Lower lobe of right lung (tissue), 2 donors: ENCODE data around the gene FURIN. TPM values are rescaled to one million over a fixed set of nuclear protein-coding genes. Genes with fewer than 3 reads are reported as not detected.
"Not testable (repeated sequence)": the region's sequence is repeated elsewhere in the genome, so short reads cannot be mapped to it uniquely, and the experiment has no call there.

Experiments used
- ATAC-seq, 2 donors: fragments of 200-7000 bp; cut with Tn5 transposase; one replicate each; pipeline ENCODE4 v1.9.1; 2020 to 2022; ENCODE audit warnings: mild to moderate bottlenecking in 2 of 2, moderate library complexity in 2 of 2
- DNase-seq: peaks from one replicate; pipeline ENCODE4 v3.0.0-alpha.2; 2020
- H3K27ac ChIP-seq: fragments of 200-600 bp; one replicate; pipeline ENCODE4 v1.8.0; 2022
- H3K27me3 ChIP-seq: fragments of 200-600 bp; one replicate; pipeline ENCODE4 v1.8.0; 2022; ENCODE audit warnings: low read depth
- H3K36me3 ChIP-seq: fragments of 200-600 bp; one replicate; pipeline ENCODE4 v1.8.0; 2022; ENCODE audit warnings: mild to moderate bottlenecking
- H3K4me1 ChIP-seq: fragments of 200-600 bp; one replicate; pipeline ENCODE4 v1.8.0; 2022
- H3K4me3 ChIP-seq: fragments of 200-600 bp; one replicate; pipeline ENCODE4 v1.8.0; 2022; ENCODE audit warnings: mild to moderate bottlenecking
- H3K9me3 ChIP-seq: fragments of 200-600 bp; one replicate; pipeline ENCODE4 v1.8.0; 2022
- CTCF ChIP-seq: fragments of 200-600 bp; IDR thresholded peaks from one replicate; pipeline ENCODE4 v1.8.0; 2022; ENCODE audit warnings: antibody characterized with exemption, mild to moderate bottlenecking
- intact Hi-C: fragments of 100-400 bp; cut with DNase I; formaldehyde crosslinking; loops from one replicate; pipeline ENCODE4 v1.11.0; 2022
- total RNA-seq: library from RNA; stranded (reverse); fragmentation: NEBNext Ultra II Directional; extraction: Animal tissue kit (Norgen Biotek cat#: 25700); gene quantifications from one replicate; pipeline ENCODE4 v1.2.1, GENCODE V29; 2021
- donor health status: DM: no; HTN: yes; CAD: no; lungs with severe emphysema.

Gene FURIN
- total RNA-seq, 1 donor from 2014 or later: 86.5 TPM

GRCh38 chr15:90871716-90872485, 3.5 kb downstream of the FURIN start:
- Histone ChIP-seq H3K27ac (peak overlapping the region; percentile 98), H3K27me3 (no peaks in the 10 kb centered on the region), H3K36me3 (peaks cover 19% of the 10 kb centered on the region), H3K4me3 (peak overlapping the region; percentile 81), H3K4me1 (peaks cover 61% of the 10 kb centered on the region), H3K9me3 (no peaks in the 10 kb centered on the region)
- intact Hi-C loops: no loop called here
- no peak for DNase-seq
- TF ChIP-seq CTCF: no peak
- peak; percentile 17 to 23 for ATAC-seq

- ATAC-seq (peak in 1 of 2 donors; percentile 38), DNase-seq (no peak)
- H3K4me3 ChIP-seq: peak overlapping the region; percentile 81
- TF ChIP-seq CTCF: no peak
- no peaks in the 10 kb centered on the region for H3K27me3 ChIP-seq
- peak overlapping the region; percentile 98 for H3K27ac ChIP-seq
- intact Hi-C loops: no loop called here
- H3K4me1 ChIP-seq: peaks cover 61% of the 10 kb centered on the region
- peaks cover 26% of the 10 kb centered on the region for H3K36me3 ChIP-seq
- no peaks in the 10 kb centered on the region for H3K9me3 ChIP-seq
Observed at GRCh38 chr15:90872486-90873184, 4.2 kb downstream of the FURIN start.

- no peak for DNase-seq
- Histone ChIP-seq H3K27me3 (no peaks in the 10 kb centered on the region), H3K27ac (peak overlapping the region; percentile 54), H3K4me1 (peaks cover 55% of the 10 kb centered on the region), H3K4me3 (peak overlapping the region; percentile 81), H3K9me3 (no peaks in the 10 kb centered on the region), H3K36me3 (peaks cover 35% of the 10 kb centered on the region)
- no peak for TF ChIP-seq CTCF
- intact Hi-C loops: no loop called here
- no peak for ATAC-seq
Observed at GRCh38 chr15:90873488-90873997, 5.2 kb downstream of the FURIN start.

- Histone ChIP-seq H3K4me1 (peaks cover 49% of the 10 kb centered on the region), H3K36me3 (peaks cover 41% of the 10 kb centered on the region), H3K9me3 (no peaks in the 10 kb centered on the region), H3K4me3 (peak overlapping the region; percentile 81), H3K27ac (peak overlapping the region; percentile 54), H3K27me3 (no peaks in the 10 kb centered on the region)
- intact Hi-C loops: no loop called here
- DNase-seq (peak; percentile 90), ATAC-seq (peak; percentile 57 to 71)
- TF ChIP-seq CTCF: no peak
Observed at GRCh38 chr15:90873998-90874605, 5.7 kb downstream of the FURIN start.

GRCh38 chr15:90874986-90875385, 6.6 kb downstream of the FURIN start:
- Histone ChIP-seq H3K4me1 (peaks cover 40% of the 10 kb centered on the region), H3K36me3 (peaks cover 50% of the 10 kb centered on the region)
- H3K27me3 ChIP-seq, H3K9me3 ChIP-seq, DNase-seq, intact Hi-C loops, ATAC-seq, H3K4me3 ChIP-seq, H3K27ac ChIP-seq: not testable (repeated sequence)
